Fibroblast of lung (primary cell): ENCODE measurements around the gene PGC. TPM values are rescaled to one million over a fixed set of nuclear protein-coding genes. Genes with fewer than 3 reads are reported as not detected.

ENCODE experiments used
- DNase-seq, 2 donors: peaks; one replicate each; pipeline versions ENCODE4 v3.0.0 to v3.0.0-alpha.2; 2010; ENCODE audit warnings: low read depth in 2 of 2
- H2AFZ ChIP-seq: 2 replicates; pipeline ENCODE4 v1.5.1; 2012; ENCODE audit warnings: low read length, control low read depth, inconsistent platforms
- H3K27ac ChIP-seq: 2 replicates; pipeline ENCODE4 v1.5.1; 2011; ENCODE audit warnings: low read length, control low read depth; ENCODE audit not compliant: insufficient read depth
- H3K27me3 ChIP-seq: 2 replicates; pipeline ENCODE4 v1.5.1; 2011; ENCODE audit warnings: mild to moderate bottlenecking, low read length; ENCODE audit not compliant: control insufficient read depth, insufficient read depth
- H3K36me3 ChIP-seq: 2 replicates; pipeline ENCODE4 v1.5.1; 2011; ENCODE audit warnings: low read length; ENCODE audit not compliant: control insufficient read depth, insufficient read depth
- H3K4me1 ChIP-seq: 2 replicates; pipeline ENCODE4 v1.5.1; 2011; ENCODE audit warnings: low read length; ENCODE audit not compliant: control insufficient read depth, insufficient read depth; ENCODE audit errors: extremely low read depth
- H3K4me2 ChIP-seq: 2 replicates; pipeline ENCODE4 v1.5.1; 2011; ENCODE audit warnings: low read length, control low read depth; ENCODE audit not compliant: insufficient read depth; ENCODE audit errors: extremely low read depth
- H3K4me3 ChIP-seq, 4 experiments: fragments of 200-600 bp in 1 of 4; sonication (generic) in 1 of 4; replicated peaks in 1 of 4; 2 replicates each; pipeline ENCODE4 v1.5.1; 2011 to 2016; ENCODE audit warnings: low read length in 4 of 4, low read depth in 3 of 4, mild to moderate bottlenecking in 3 of 4, control low read depth in 2 of 4, inconsistent platforms in 1 of 4, mixed read lengths in 1 of 4; ENCODE audit not compliant: insufficient read depth in 1 of 4; ENCODE audit errors: control extremely low read depth in 1 of 4
- H3K79me2 ChIP-seq: 2 replicates; pipeline ENCODE4 v1.5.1; 2012; ENCODE audit warnings: mild to moderate bottlenecking, low read length, inconsistent platforms; ENCODE audit not compliant: control insufficient read depth, insufficient read depth
- H3K9ac ChIP-seq: 2 replicates; pipeline ENCODE4 v1.5.1; 2011; ENCODE audit warnings: mild to moderate bottlenecking, low read length, control low read depth; ENCODE audit not compliant: insufficient read depth
- H3K9me3 ChIP-seq: 2 replicates; pipeline ENCODE4 v1.5.1; 2012; ENCODE audit warnings: low read depth, low read length; ENCODE audit not compliant: control insufficient read depth, insufficient read depth
- H4K20me1 ChIP-seq: 2 replicates; pipeline ENCODE4 v1.5.1; 2011; ENCODE audit warnings: low read length; ENCODE audit not compliant: control insufficient read depth, insufficient read depth; ENCODE audit errors: extremely low read depth
- EZH2 ChIP-seq: IDR thresholded peaks from 2 replicates; pipeline ENCODE4 v1.5.1; 2012; ENCODE audit warnings: low read length, control low read depth, mild to moderate bottlenecking; ENCODE audit errors: missing control alignments
- polyA plus RNA-seq, 2 donors: library from polyadenylated mRNA; depleted of rRNA in 1 of 2; stranded (reverse) in 1 of 2; unstranded in 1 of 2; fragments of >200 nt; gene quantifications; 2 replicates each; pipeline ENCODE4 v1.2.1, GENCODE V29; 2011 to 2012; ENCODE audit warnings: missing spikeins in 1 of 2
- total RNA-seq: library from RNA; depleted of rRNA; stranded (reverse); fragments of >200 nt; gene quantifications from 2 replicates; pipeline ENCODE4 v1.2.1, GENCODE V29; 2014
- TF ChIP-seq, protein P1 (sequence below), 2 donors: IDR thresholded peaks in 1 of 2; conservative IDR thresholded peaks in 1 of 2; 1 replicate in 1 of 2; 2 replicates in 1 of 2; pipeline ENCODE4 v1.5.1; 2011 to 2012; ENCODE audit warnings: low read length in 2 of 2, control low read depth in 1 of 2, inconsistent platforms in 1 of 2, low read depth in 1 of 2, mild to moderate bottlenecking in 1 of 2

PGC gene
- total and polyA plus RNA-seq, 2 donors (not counting 1 experiment from before 2014, with no cell fraction given), result not detected

GRCh38 chr6:41719436-41720261, 27.5 kb downstream of the PGC start:
- H3K9ac ChIP-seq, result no peak overlapping the region
- H3K79me2 ChIP-seq, result no peaks in the 10 kb centered on the region
- H3K36me3 ChIP-seq, result no peaks in the 10 kb centered on the region
- H3K4me2 ChIP-seq, result no peak overlapping the region
- no peaks in the 10 kb centered on the region for H3K27me3 ChIP-seq
- DNase-seq, result no peak
- no peak overlapping the region for H3K4me3 ChIP-seq
- peaks cover 5% of the 10 kb centered on the region for H3K4me1 ChIP-seq
- no peak for TF ChIP-seq EZH2
- TF ChIP-seq, protein P1, sequence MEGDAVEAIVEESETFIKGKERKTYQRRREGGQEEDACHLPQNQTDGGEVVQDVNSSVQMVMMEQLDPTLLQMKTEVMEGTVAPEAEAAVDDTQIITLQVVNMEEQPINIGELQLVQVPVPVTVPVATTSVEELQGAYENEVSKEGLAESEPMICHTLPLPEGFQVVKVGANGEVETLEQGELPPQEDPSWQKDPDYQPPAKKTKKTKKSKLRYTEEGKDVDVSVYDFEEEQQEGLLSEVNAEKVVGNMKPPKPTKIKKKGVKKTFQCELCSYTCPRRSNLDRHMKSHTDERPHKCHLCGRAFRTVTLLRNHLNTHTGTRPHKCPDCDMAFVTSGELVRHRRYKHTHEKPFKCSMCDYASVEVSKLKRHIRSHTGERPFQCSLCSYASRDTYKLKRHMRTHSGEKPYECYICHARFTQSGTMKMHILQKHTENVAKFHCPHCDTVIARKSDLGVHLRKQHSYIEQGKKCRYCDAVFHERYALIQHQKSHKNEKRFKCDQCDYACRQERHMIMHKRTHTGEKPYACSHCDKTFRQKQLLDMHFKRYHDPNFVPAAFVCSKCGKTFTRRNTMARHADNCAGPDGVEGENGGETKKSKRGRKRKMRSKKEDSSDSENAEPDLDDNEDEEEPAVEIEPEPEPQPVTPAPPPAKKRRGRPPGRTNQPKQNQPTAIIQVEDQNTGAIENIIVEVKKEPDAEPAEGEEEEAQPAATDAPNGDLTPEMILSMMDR (conservative IDR thresholded peaks at IDR 0.05 in 1 of 2, IDR thresholded peaks at IDR 0.05 in 1 of 2; ENCODE audit: low read depth in 1 of 2, low read length in 2 of 2), result no peak
- no peaks in the 10 kb centered on the region for H3K9me3 ChIP-seq
- H4K20me1 ChIP-seq, result no peaks in the 10 kb centered on the region
- no peak overlapping the region for H2AFZ ChIP-seq
- H3K27ac ChIP-seq, result no peak overlapping the region

GRCh38 chr6:41718828-41719227, 28.4 kb downstream of the PGC start:
- DNase-seq, result no peak
- no peak for TF ChIP-seq EZH2
- TF ChIP-seq, protein P1 (conservative IDR thresholded peaks at IDR 0.05 in 1 of 2, IDR thresholded peaks at IDR 0.05 in 1 of 2; ENCODE audit: low read depth in 1 of 2, low read length in 2 of 2), result no peak
- no peaks in the 10 kb centered on the region for H4K20me1 ChIP-seq
- no peak overlapping the region for H3K27ac ChIP-seq
- H3K4me3 ChIP-seq, result no peak overlapping the region
- H3K79me2 ChIP-seq, result no peaks in the 10 kb centered on the region
- peaks cover 5% of the 10 kb centered on the region for H3K4me1 ChIP-seq
- H3K36me3 ChIP-seq, result no peaks in the 10 kb centered on the region
- no peaks in the 10 kb centered on the region for H3K27me3 ChIP-seq
- no peak overlapping the region for H3K9ac ChIP-seq
- H3K9me3 ChIP-seq, result no peaks in the 10 kb centered on the region
- H3K4me2 ChIP-seq, result no peak overlapping the region
- H2AFZ ChIP-seq, result no peak overlapping the region

GRCh38 chr6:41717392-41717736, 29.8 kb downstream of the PGC start:
- Histone ChIP-seq H3K4me3 (no peak overlapping the region), H3K79me2 (no peaks in the 10 kb centered on the region), H3K9ac (no peak overlapping the region), H3K36me3 (no peaks in the 10 kb centered on the region), H3K4me2 (no peak overlapping the region), H3K27me3 (no peaks in the 10 kb centered on the region), H3K4me1 (peaks cover 2% of the 10 kb centered on the region), H2AFZ (no peak overlapping the region), H3K9me3 (no peaks in the 10 kb centered on the region), H3K27ac (no peak overlapping the region), H4K20me1 (no peaks in the 10 kb centered on the region)
- DNase-seq, result no peak
- no peak for TF ChIP-seq EZH2
- TF ChIP-seq, protein P1 (conservative IDR thresholded peaks at IDR 0.05 in 1 of 2, IDR thresholded peaks at IDR 0.05 in 1 of 2; ENCODE audit: low read depth in 1 of 2, low read length in 2 of 2), result no peak
